Measurements from ENCODE around the gene TTC27.

The TTC27 gene

GRCh38 chr2:32820701-32821100 lies 192.9 kb downstream of the TTC27 start:
- no peaks in the 10 kb centered on the region for H3K36me3 ChIP-seq (ENCODE audit: insufficient read depth, insufficient read length, low read length)
- no peak overlapping the region for H3K4me3 ChIP-seq (ENCODE audit: insufficient read length, low read depth)
- no peak for TF ChIP-seq SUZ12 (IDR thresholded peaks at IDR 0.05; ENCODE audit: extremely low read depth, insufficient read depth, insufficient read length)
- no peak for TF ChIP-seq YY1 (IDR thresholded peaks at IDR 0.05; ENCODE audit: insufficient read depth, insufficient read length)
- no peak for TF ChIP-seq ZNF274 (IDR thresholded peaks at IDR 0.05; ENCODE audit: low read depth, low read length)
- H3K27me3 ChIP-seq (ENCODE audit: insufficient read depth, insufficient read length): no peaks in the 10 kb centered on the region
- H3K4me1 ChIP-seq (ENCODE audit: insufficient read depth, insufficient read length): no peaks in the 10 kb centered on the region
- DNase-seq (ENCODE audit: low read depth, low spot score): no peak
- no peaks in the 10 kb centered on the region for H3K9me3 ChIP-seq (ENCODE audit: insufficient read depth, low read length)
- H3K9ac ChIP-seq (ENCODE audit: insufficient read length, low read depth): no peak overlapping the region

DNA sequence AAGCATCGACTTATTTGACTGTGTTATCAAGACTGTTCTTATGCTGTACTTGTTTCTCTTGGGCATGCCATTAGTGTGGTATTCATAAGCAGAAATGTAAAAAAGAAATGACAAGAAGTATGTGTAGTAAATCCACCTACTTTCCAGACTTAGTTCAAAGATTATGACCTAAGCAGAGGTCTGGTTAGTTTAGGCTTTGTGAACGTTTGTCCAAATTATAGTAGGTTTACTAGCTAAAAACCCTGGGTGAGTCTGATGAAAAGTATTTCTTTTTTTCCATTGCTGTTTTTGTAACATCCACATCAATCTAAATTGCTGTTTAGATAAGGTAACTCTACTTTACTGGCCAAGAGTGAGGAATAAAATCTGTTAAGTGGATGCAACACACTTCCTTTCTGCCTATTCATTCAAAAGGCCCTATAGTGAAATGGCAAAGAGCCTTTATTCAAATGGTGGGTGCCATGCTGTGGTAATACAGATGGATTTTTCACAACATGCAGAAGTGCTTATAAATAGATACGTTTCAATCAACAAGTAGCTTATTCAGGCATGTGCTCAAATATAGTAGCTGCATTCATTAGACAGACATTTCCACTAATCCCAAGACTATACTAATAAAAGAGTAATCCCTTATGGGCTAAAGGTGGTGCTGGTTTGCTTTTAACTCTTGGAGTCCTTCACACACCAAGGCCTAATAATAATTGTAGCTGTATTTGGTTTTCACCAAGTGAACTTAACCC lies 196.4 kb downstream of the TTC27 start:
- no peaks in the 10 kb centered on the region for H3K9me3 ChIP-seq (ENCODE audit: insufficient read depth, low read length)
- TF ChIP-seq SUZ12 (IDR thresholded peaks at IDR 0.05; ENCODE audit: extremely low read depth, insufficient read depth, insufficient read length) (no peak), ZNF274 (IDR thresholded peaks at IDR 0.05; ENCODE audit: low read depth, low read length) (no peak), YY1 (IDR thresholded peaks at IDR 0.05; ENCODE audit: insufficient read depth, insufficient read length) (no peak)

GRCh38 chr2:32825291-32825712 lies 197.5 kb downstream of the TTC27 start:
- DNase-seq (ENCODE audit: low read depth, low spot score): no peak

More for the DNA sequence above, 196.4 kb downstream of the TTC27 start:
- H3K27me3 ChIP-seq (ENCODE audit: insufficient read depth, insufficient read length): no peaks in the 10 kb centered on the region
- H3K4me3 ChIP-seq (ENCODE audit: insufficient read length, low read depth): no peak overlapping the region
- H3K9ac ChIP-seq (ENCODE audit: insufficient read length, low read depth): no peak overlapping the region
- H3K4me1 ChIP-seq (ENCODE audit: insufficient read depth, insufficient read length): no peaks in the 10 kb centered on the region
- H3K36me3 ChIP-seq (ENCODE audit: insufficient read depth, insufficient read length, low read length): no peaks in the 10 kb centered on the region
- no peak for DNase-seq (ENCODE audit: low read depth, low spot score)

DNA sequence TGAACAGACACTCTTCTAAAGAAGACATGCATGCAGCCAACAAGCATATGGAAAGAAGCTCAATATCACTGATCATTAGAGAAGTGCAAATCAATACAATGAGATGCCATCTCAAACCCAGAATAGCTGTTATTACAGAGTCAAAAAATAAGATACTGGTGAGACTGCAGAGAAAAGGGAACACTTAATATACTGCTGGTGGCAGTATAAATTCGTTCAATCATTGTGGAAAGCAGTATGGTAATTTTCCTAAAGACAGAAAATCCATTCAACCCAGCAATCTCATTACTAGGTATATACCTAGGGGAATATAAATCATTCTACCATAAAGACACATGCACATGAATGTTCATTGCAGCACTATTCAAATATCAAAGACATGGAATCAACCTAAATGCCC lies 202.3 kb downstream of the TTC27 start:
- H3K9me3 ChIP-seq (ENCODE audit: insufficient read depth, low read length): no peaks in the 10 kb centered on the region
- no peak for DNase-seq (ENCODE audit: low read depth, low spot score)

More at GRCh38 chr2:32825291-32825712, 197.5 kb downstream of the TTC27 start:
- TF ChIP-seq YY1 (IDR thresholded peaks at IDR 0.05; ENCODE audit: insufficient read depth, insufficient read length) (no peak), ZNF274 (IDR thresholded peaks at IDR 0.05; ENCODE audit: low read depth, low read length) (no peak)
- no peak overlapping the region for H3K4me3 ChIP-seq (ENCODE audit: insufficient read length, low read depth)
- H3K9me3 ChIP-seq (ENCODE audit: insufficient read depth, low read length): no peaks in the 10 kb centered on the region
- no peaks in the 10 kb centered on the region for H3K27me3 ChIP-seq (ENCODE audit: insufficient read depth, insufficient read length)
- H3K4me1 ChIP-seq (ENCODE audit: insufficient read depth, insufficient read length): no peaks in the 10 kb centered on the region
- no peaks in the 10 kb centered on the region for H3K36me3 ChIP-seq (ENCODE audit: insufficient read depth, insufficient read length, low read length)
- no peak overlapping the region for H3K9ac ChIP-seq (ENCODE audit: insufficient read length, low read depth)

DNA sequence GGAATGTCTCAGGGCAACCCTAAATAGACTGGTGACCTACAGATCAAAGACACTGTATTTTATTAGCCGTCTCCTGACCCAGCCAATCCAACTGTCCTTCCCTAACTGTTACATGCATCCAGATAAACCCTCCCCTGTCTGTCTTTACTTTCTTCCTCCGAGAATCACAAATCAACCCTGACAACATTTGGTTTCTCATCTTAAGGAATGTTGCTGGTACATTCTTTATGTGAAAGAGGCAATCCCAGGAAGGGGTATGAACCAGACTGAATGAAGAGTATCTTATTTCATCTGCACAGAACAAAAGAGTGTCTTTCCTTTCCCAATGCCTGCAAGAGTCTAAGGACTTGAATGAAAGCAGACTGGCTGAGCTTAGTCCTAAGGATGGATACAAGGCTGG lies 205.0 kb downstream of the TTC27 start:
- no peak overlapping the region for H3K9ac ChIP-seq (ENCODE audit: insufficient read length, low read depth)
- DNase-seq (ENCODE audit: low read depth, low spot score): peak; percentile 6

More for the DNA sequence above, 202.3 kb downstream of the TTC27 start:
- Histone ChIP-seq H3K4me1 (ENCODE audit: insufficient read depth, insufficient read length) (no peaks in the 10 kb centered on the region), H3K4me3 (ENCODE audit: insufficient read length, low read depth) (no peak overlapping the region), H3K27me3 (ENCODE audit: insufficient read depth, insufficient read length) (no peaks in the 10 kb centered on the region), H3K9ac (ENCODE audit: insufficient read length, low read depth) (no peak overlapping the region), H3K36me3 (ENCODE audit: insufficient read depth, insufficient read length, low read length) (no peaks in the 10 kb centered on the region)
- TF ChIP-seq ZNF274 (IDR thresholded peaks at IDR 0.05; ENCODE audit: low read depth, low read length) (no peak), YY1 (IDR thresholded peaks at IDR 0.05; ENCODE audit: insufficient read depth, insufficient read length) (no peak), SUZ12 (IDR thresholded peaks at IDR 0.05; ENCODE audit: extremely low read depth, insufficient read depth, insufficient read length) (no peak)

GRCh38 chr2:32833709-32834108 lies 205.9 kb downstream of the TTC27 start:
- no peaks in the 10 kb centered on the region for H3K27me3 ChIP-seq (ENCODE audit: insufficient read depth, insufficient read length)
- TF ChIP-seq YY1 (IDR thresholded peaks at IDR 0.05; ENCODE audit: insufficient read depth, insufficient read length): no peak
- TF ChIP-seq ZNF274 (IDR thresholded peaks at IDR 0.05; ENCODE audit: low read depth, low read length): no peak
- TF ChIP-seq SUZ12 (IDR thresholded peaks at IDR 0.05; ENCODE audit: extremely low read depth, insufficient read depth, insufficient read length): no peak

More for the DNA sequence above, 205.0 kb downstream of the TTC27 start:
- Histone ChIP-seq H3K4me3 (ENCODE audit: insufficient read length, low read depth) (no peak overlapping the region), H3K4me1 (ENCODE audit: insufficient read depth, insufficient read length) (no peaks in the 10 kb centered on the region), H3K9me3 (ENCODE audit: insufficient read depth, low read length) (no peaks in the 10 kb centered on the region), H3K36me3 (ENCODE audit: insufficient read depth, insufficient read length, low read length) (no peaks in the 10 kb centered on the region), H3K27me3 (ENCODE audit: insufficient read depth, insufficient read length) (no peaks in the 10 kb centered on the region)
- TF ChIP-seq ZNF274 (IDR thresholded peaks at IDR 0.05; ENCODE audit: low read depth, low read length) (no peak), YY1 (IDR thresholded peaks at IDR 0.05; ENCODE audit: insufficient read depth, insufficient read length) (no peak), SUZ12 (IDR thresholded peaks at IDR 0.05; ENCODE audit: extremely low read depth, insufficient read depth, insufficient read length) (no peak)

GRCh38 chr2:32835148-32835547 lies 207.3 kb downstream of the TTC27 start:
- TF ChIP-seq ZNF274 (IDR thresholded peaks at IDR 0.05; ENCODE audit: low read depth, low read length) (no peak), YY1 (IDR thresholded peaks at IDR 0.05; ENCODE audit: insufficient read depth, insufficient read length) (no peak), SUZ12 (IDR thresholded peaks at IDR 0.05; ENCODE audit: extremely low read depth, insufficient read depth, insufficient read length) (no peak)
- Histone ChIP-seq H3K27me3 (ENCODE audit: insufficient read depth, insufficient read length) (no peaks in the 10 kb centered on the region), H3K9me3 (ENCODE audit: insufficient read depth, low read length) (no peaks in the 10 kb centered on the region), H3K4me1 (ENCODE audit: insufficient read depth, insufficient read length) (no peaks in the 10 kb centered on the region), H3K9ac (ENCODE audit: insufficient read length, low read depth) (no peak overlapping the region), H3K36me3 (ENCODE audit: insufficient read depth, insufficient read length, low read length) (no peaks in the 10 kb centered on the region), H3K4me3 (ENCODE audit: insufficient read length, low read depth) (no peak overlapping the region)
- DNase-seq (ENCODE audit: low read depth, low spot score): no peak

More at GRCh38 chr2:32833709-32834108, 205.9 kb downstream of the TTC27 start:
- H3K36me3 ChIP-seq (ENCODE audit: insufficient read depth, insufficient read length, low read length): no peaks in the 10 kb centered on the region
- no peaks in the 10 kb centered on the region for H3K4me1 ChIP-seq (ENCODE audit: insufficient read depth, insufficient read length)
- no peak overlapping the region for H3K4me3 ChIP-seq (ENCODE audit: insufficient read length, low read depth)
- H3K9ac ChIP-seq (ENCODE audit: insufficient read length, low read depth): no peak overlapping the region
- DNase-seq (ENCODE audit: low read depth, low spot score): no peak
- H3K9me3 ChIP-seq (ENCODE audit: insufficient read depth, low read length): no peaks in the 10 kb centered on the region

Data from NT2/D1 (cell line).